GM12878 (cell line): ENCODE data around the gene BZW1. TPM values are rescaled to one million over a fixed set of nuclear protein-coding genes. Genes with fewer than 3 reads are reported as not detected.

Experiments used
- ATAC-seq: fragments of 200-7000 bp; cut with Tn5 transposase; 3 replicates; pipeline ENCODE4 v1.9.1; 2020; ENCODE audit warnings: mild to moderate bottlenecking, moderate library complexity
- BruUV-seq: library from RNA; stranded (reverse); fragments of 400-500 nt; replicated peaks from 2 replicates; lab custom pipeline; 2021; lab: Mats Ljungman, UMichigan
- CTCF ChIA-PET: fragments of 300-600 bp; sonication (Branson Sonifier 250); formaldehyde crosslinking; extraction: SDS; loops from one replicate; lab custom pipeline; 2021; ENCODE audit warnings: inconsistent platforms; lab: Yijun Ruan, JAX
- POLR2A ChIA-PET: fragments of 350-600 bp; formaldehyde crosslinking; extraction: SDS; loops from one replicate; lab custom pipeline; 2021; ENCODE audit warnings: inconsistent platforms; lab: Charles Lee
- RAD21 ChIA-PET: fragments of 300-600 bp; sonication (Branson Sonifier 250); formaldehyde crosslinking; loops from one replicate; lab custom pipeline; 2023; ENCODE audit warnings: antibody characterized with exemption; ENCODE audit not compliant: unreplicated experiment; lab: Charles Lee
- SMC1A ChIA-PET: fragments of 300-600 bp; sonication (Branson Sonifier 250); formaldehyde crosslinking; loops from one replicate; lab custom pipeline; 2023; ENCODE audit not compliant: unreplicated experiment, uncharacterized antibody; lab: Charles Lee
- DNase-seq: peaks from one replicate; pipeline ENCODE4 v3.0.0-alpha.2; 2011; ENCODE audit warnings: low read depth, low spot score
- FAIRE-seq: peaks from 3 replicates; lab custom pipeline; 2011; peaks lifted over from hg19 to GRCh38; lab: Jason Lieb, UNC
- H2AFZ ChIP-seq: 2 replicates; pipeline ENCODE4 v1.6.0; 2011; ENCODE audit warnings: low read depth, low read length, control low read depth; ENCODE audit not compliant: control insufficient read depth
- H3K27ac ChIP-seq: 2 replicates; pipeline ENCODE4 v1.5.1; 2011; ENCODE audit warnings: control low read depth; ENCODE audit not compliant: control insufficient read depth, insufficient read depth
- H3K27me3 ChIP-seq, 2 experiments: replicated peaks in 1 of 2; 2 replicates each; pipeline versions ENCODE4 v1.6.0 to v1.6.1; 2011; ENCODE audit warnings: low read length in 1 of 2; ENCODE audit not compliant: control insufficient read depth in 2 of 2, insufficient read depth in 2 of 2
- H3K36me3 ChIP-seq, 2 experiments: 2 replicates each; pipeline ENCODE4 v1.5.1; 2011; ENCODE audit warnings: low read length in 1 of 2; ENCODE audit not compliant: control insufficient read depth in 2 of 2, insufficient read depth in 2 of 2
- H3K4me1 ChIP-seq: 2 replicates; pipeline ENCODE4 v1.6.1; 2011; ENCODE audit warnings: mild to moderate bottlenecking, low read length, moderate library complexity, mixed read lengths; ENCODE audit not compliant: control insufficient read depth, insufficient read depth
- H3K4me2 ChIP-seq: 2 replicates; pipeline ENCODE4 v1.6.0; 2011; ENCODE audit warnings: control low read depth; ENCODE audit not compliant: control insufficient read depth, insufficient read depth
- H3K4me3 ChIP-seq: fragments of 200-600 bp; sonication (generic); 2 replicates; pipeline ENCODE4 v1.5.1; 2016
- H3K79me2 ChIP-seq: 2 replicates; pipeline ENCODE4 v1.6.0; 2011; ENCODE audit warnings: low read length; ENCODE audit not compliant: control insufficient read depth, insufficient read depth
- H3K9ac ChIP-seq: 2 replicates; pipeline ENCODE4 v1.8.0; 2011; ENCODE audit warnings: low read length, control low read depth, mixed read lengths; ENCODE audit not compliant: control insufficient read depth, insufficient read depth
- H3K9me3 ChIP-seq: replicated peaks from 3 replicates; pipeline ENCODE4 v1.5.1; 2011; ENCODE audit warnings: mild to moderate bottlenecking, low read length; ENCODE audit not compliant: control insufficient read depth, insufficient read depth
- H4K20me1 ChIP-seq: 2 replicates; pipeline ENCODE4 v1.6.0; 2011; ENCODE audit not compliant: control insufficient read depth, insufficient read depth
- BHLHE40 ChIP-seq, 2 experiments: fragments of 450-650 bp in 1 of 2; IDR thresholded peaks; 2 replicates each; pipeline ENCODE4 v1.6.1; 2011 to 2017; ENCODE audit warnings: low read depth in 2 of 2, borderline replicate concordance in 1 of 2, improper control_type of control experiment in 1 of 2, low read length in 1 of 2, mild to moderate bottlenecking in 1 of 2
- BMI1 ChIP-seq: fragments of 450-650 bp; IDR thresholded peaks from 2 replicates; pipeline ENCODE4 v1.6.1; 2016; ENCODE audit warnings: mild to moderate bottlenecking, moderate library complexity, borderline replicate concordance
- NFYA ChIP-seq: IDR thresholded peaks from 2 replicates; pipeline ENCODE4 v1.6.1; 2011; ENCODE audit warnings: low read depth, mild to moderate bottlenecking, low read length, improper control_type of control experiment, borderline replicate concordance
- PAX5 ChIP-seq: IDR thresholded peaks from 2 replicates; pipeline ENCODE4 v1.6.1; 2011; ENCODE audit warnings: low read depth, low read length, borderline replicate concordance
- POLR2AphosphoS2 ChIP-seq: IDR thresholded peaks from 2 replicates; pipeline ENCODE4 v1.6.1; 2011; ENCODE audit warnings: low read depth, mild to moderate bottlenecking, low read length, improper control_type of control experiment, moderate library complexity
- RFX5 ChIP-seq: IDR thresholded peaks from 2 replicates; pipeline ENCODE4 v1.6.1; 2011; ENCODE audit warnings: low read depth, low read length, improper control_type of control experiment
- SMAD5 ChIP-seq: IDR thresholded peaks from 2 replicates; pipeline ENCODE4 v1.6.1; 2016; ENCODE audit warnings: antibody characterized with exemption, low read depth
- YY1 ChIP-seq: IDR thresholded peaks from 2 replicates; pipeline ENCODE4 v1.6.1; 2011; ENCODE audit warnings: low read depth, mild to moderate bottlenecking, low read length
- WGBS: methylation state at CpG from one replicate; pipeline ENCODE4 v1.1.6; 2016; ENCODE audit warnings: low lambda C conversion rate; ENCODE audit not compliant: insufficient replicate concordance, insufficient coverage; ENCODE audit errors: missing lambda C conversion rate; 5-methylcytosine and 5-hydroxymethylcytosine counted together
- in situ Hi-C: fragments of 300-500 bp; cut with MboI; formaldehyde crosslinking; loops from 9 replicates; pipeline ENCODE4 v1.14.3; 2018; ENCODE audit warnings: mixed read lengths
- intact Hi-C: fragments of 100-400 bp; cut with micrococcal nuclease; formaldehyde crosslinking; loops from one replicate; pipeline ENCODE4 v1.14.2; 2022; ENCODE audit not compliant: unreplicated experiment
- polyA plus RNA-seq, 11 experiments: library from polyadenylated mRNA; depleted of rRNA in 4 of 11; unstranded in 6 of 11; stranded (reverse) in 5 of 11; fragments of >200 nt; fragmentation: Nextera tagmentation in 4 of 11; fragmentation: Illumina TruSeq in 1 of 11; extraction: Ambion mirVana in 4 of 11; extraction: Trizol in 1 of 11; gene quantifications; 1 replicate in 1 of 11; 2 replicates in 10 of 11; pipeline versions ENCODE4 v1.2.1 to v1.2.3, GENCODE V29; 2011 to 2016; ENCODE audit warnings: inconsistent platforms in 2 of 11, missing spikeins in 2 of 11, low read depth in 1 of 11
- total RNA-seq, 4 experiments: library from RNA; depleted of rRNA in 3 of 4; stranded (reverse); fragments of >200 nt in 3 of 4; fragmentation: Illumina TruSeq in 1 of 4; extraction: Trizol in 1 of 4; gene quantifications; 2 replicates each; pipeline versions ENCODE4 v1.2.1 to v1.2.3, GENCODE V29; 2013 to 2021
- TF ChIP-seq, protein P1 (sequence below): IDR thresholded peaks from 2 replicates; pipeline ENCODE4 v1.6.1; 2011; ENCODE audit warnings: low read depth, low read length, improper control_type of control experiment, borderline replicate concordance
- TF ChIP-seq, protein P2 (sequence below): IDR thresholded peaks from 2 replicates; pipeline ENCODE4 v1.6.1; 2012; ENCODE audit warnings: low read length, inconsistent platforms
- TF ChIP-seq, protein P3 (sequence below): IDR thresholded peaks from 2 replicates; pipeline ENCODE4 v1.6.1; 2011; ENCODE audit warnings: borderline replicate concordance, low read depth, mild to moderate bottlenecking, moderate library complexity, mixed read lengths, low read length; ENCODE audit not compliant: insufficient read depth; ENCODE audit errors: extremely low read length

The BZW1 gene
- total and polyA plus RNA-seq, 10 of the 15 experiments (the other 5 are each of a cell fraction or from before 2014, with no cell fraction given), result 186 to 349 (median 269) TPM

DNA sequence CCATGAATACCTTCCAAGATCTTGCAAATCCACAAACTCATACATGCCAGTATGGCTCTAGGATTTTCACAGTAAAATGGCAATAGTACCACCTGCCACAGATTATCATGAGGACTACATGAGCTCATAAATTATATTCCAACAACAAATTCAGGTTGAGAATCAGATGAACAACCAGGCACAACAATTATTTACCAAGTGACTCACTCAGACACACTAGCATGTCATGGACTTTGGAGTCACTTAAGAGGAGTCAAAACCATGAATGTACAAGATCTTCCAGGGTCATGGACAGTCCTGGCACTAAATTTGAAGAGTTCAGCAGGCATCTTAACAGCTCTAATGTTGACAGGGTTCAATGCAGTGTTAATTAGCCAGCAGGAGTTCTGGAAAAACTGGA lies 34.4 kb upstream of the BZW1 start (continued):
- no peak for TF ChIP-seq NFYA
- TF ChIP-seq BMI1, result no peak
- TF ChIP-seq, protein P1, sequence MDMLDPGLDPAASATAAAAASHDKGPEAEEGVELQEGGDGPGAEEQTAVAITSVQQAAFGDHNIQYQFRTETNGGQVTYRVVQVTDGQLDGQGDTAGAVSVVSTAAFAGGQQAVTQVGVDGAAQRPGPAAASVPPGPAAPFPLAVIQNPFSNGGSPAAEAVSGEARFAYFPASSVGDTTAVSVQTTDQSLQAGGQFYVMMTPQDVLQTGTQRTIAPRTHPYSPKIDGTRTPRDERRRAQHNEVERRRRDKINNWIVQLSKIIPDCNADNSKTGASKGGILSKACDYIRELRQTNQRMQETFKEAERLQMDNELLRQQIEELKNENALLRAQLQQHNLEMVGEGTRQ, result no peak
- no peak for TF ChIP-seq RFX5
- TF ChIP-seq YY1, result no peak

DNA sequence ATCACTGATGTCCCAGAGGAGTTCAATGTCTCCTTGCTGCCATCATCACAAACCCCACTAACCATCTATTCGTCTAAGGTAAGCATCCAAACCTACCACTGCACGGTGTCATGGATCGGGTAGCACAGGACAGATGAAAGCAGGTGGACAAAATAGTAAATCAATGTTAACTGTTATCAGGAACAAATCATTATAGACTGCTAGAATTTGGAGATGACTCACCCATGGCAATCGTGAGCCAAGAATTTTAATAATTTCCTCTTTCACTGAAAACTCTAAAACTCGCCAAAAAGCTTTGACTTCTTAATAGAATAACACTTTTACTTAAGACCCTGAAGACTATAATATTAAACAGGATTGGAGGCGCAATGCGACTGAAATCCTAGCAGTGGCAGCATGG lies 33.7 kb upstream of the BZW1 start:
- Histone ChIP-seq H3K27ac (no peak overlapping the region), H3K36me3 (no peaks in the 10 kb centered on the region), H3K9me3 (peaks cover 2% of the 10 kb centered on the region; the same call in 2 of the 3 replicates), H3K4me1 (no peaks in the 10 kb centered on the region), H4K20me1 (no peaks in the 10 kb centered on the region), H3K79me2 (no peaks in the 10 kb centered on the region), H3K4me2 (no peak overlapping the region), H3K27me3 (peaks cover 0 to 3% of the 10 kb centered on the region in 2 experiments; a peak in 2 of 4 replicates), H3K9ac (no peak overlapping the region)
- no TSS peak for BruUV-seq
- SMC1A ChIA-PET, result no interaction called here
- no peak for FAIRE-seq
- 49% methylated on average over 7 of the region's 7 CpGs for WGBS
- in situ Hi-C loops, result no loop called here
- intact Hi-C loops, result no loop called here
- ATAC-seq, result no peak
- no peak for DNase-seq
- TF ChIP-seq, protein P2, sequence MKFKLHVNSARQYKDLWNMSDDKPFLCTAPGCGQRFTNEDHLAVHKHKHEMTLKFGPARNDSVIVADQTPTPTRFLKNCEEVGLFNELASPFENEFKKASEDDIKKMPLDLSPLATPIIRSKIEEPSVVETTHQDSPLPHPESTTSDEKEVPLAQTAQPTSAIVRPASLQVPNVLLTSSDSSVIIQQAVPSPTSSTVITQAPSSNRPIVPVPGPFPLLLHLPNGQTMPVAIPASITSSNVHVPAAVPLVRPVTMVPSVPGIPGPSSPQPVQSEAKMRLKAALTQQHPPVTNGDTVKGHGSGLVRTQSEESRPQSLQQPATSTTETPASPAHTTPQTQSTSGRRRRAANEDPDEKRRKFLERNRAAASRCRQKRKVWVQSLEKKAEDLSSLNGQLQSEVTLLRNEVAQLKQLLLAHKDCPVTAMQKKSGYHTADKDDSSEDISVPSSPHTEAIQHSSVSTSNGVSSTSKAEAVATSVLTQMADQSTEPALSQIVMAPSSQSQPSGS, result no peak
- TF ChIP-seq BHLHE40 (IDR thresholded peaks at IDR 0.05; ENCODE audit: borderline replicate concordance in 1 of 2, low read depth in 2 of 2, low read length in 1 of 2), result no peak
- TF ChIP-seq SMAD5, result no peak
- no peak for TF ChIP-seq PAX5
- no peak for TF ChIP-seq POLR2AphosphoS2
- TF ChIP-seq, protein P3, sequence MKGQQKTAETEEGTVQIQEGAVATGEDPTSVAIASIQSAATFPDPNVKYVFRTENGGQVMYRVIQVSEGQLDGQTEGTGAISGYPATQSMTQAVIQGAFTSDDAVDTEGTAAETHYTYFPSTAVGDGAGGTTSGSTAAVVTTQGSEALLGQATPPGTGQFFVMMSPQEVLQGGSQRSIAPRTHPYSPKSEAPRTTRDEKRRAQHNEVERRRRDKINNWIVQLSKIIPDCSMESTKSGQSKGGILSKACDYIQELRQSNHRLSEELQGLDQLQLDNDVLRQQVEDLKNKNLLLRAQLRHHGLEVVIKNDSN, result no peak
- TF ChIP-seq, all 136 proteins: peak for 0
- ChIA-PET CTCF (no interaction called here), POLR2A (no interaction called here), RAD21 (no interaction called here)
- Histone ChIP-seq H3K4me3 (no peak overlapping the region), H2AFZ (no peak overlapping the region)
